ENCODE measurements around the gene MLLT1.

GRCh38 chr19:6249296-6249695 is 30.5 kb downstream of the MLLT1 start:
- TF ChIP-seq CTCF (IDR thresholded peaks at IDR 0.05; ENCODE audit: low read depth, low read length) (no peak), EZH2phosphoT487 (IDR thresholded peaks at IDR 0.05; ENCODE audit: low read depth) (no peak)
